GM23248 (cell line): ENCODE data around the gene SURF1.

Experiments used
- EZH2 ChIP-seq: fragments of 200-600 bp; sonication (generic); IDR thresholded peaks from 2 replicates; pipeline ENCODE4 v1.6.1; 2018; ENCODE audit warnings: antibody characterized with exemption, mild to moderate bottlenecking; ENCODE audit not compliant: insufficient read depth, poor library complexity, severe bottlenecking
- EZH2phosphoT487 ChIP-seq: fragments of 200-600 bp; sonication (generic); IDR thresholded peaks from 2 replicates; pipeline ENCODE4 v1.6.1; 2018; ENCODE audit warnings: antibody characterized with exemption, moderate library complexity, mild to moderate bottlenecking, low read depth; ENCODE audit not compliant: insufficient read depth

DNA sequence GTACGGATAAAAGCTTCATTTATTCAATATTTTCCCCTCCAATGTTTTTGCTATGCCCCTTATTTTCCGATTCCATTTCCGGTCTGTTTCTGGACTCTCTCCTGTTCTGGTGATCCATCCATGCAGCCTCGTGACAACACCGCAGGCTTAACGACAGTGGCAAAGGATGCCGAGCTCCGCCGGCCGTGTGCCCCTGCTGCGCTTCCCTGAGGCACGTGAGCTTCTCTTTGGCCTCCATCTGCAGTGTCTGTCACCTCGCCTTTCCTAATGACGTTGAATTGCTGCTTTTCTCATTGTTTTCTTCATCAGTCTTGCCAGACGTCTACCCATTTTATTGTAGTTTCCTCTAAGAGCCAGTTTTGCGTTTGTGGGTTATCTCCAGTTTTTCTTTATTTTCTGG is 49.0 kb downstream of the SURF1 start:
- TF ChIP-seq EZH2 (no peak), EZH2phosphoT487 (no peak)
